Muscle of leg (tissue), 11 donors: ENCODE results near the gene LARGE1. TPM values are rescaled to one million over a fixed set of nuclear protein-coding genes. Genes with fewer than 3 reads are reported as not detected.

ENCODE experiments used
- DNase-seq: peaks from one replicate; pipeline ENCODE4 v3.0.0; 2013
- H3K27ac ChIP-seq: one replicate; pipeline ENCODE4 v1.5.1; 2013; ENCODE audit warnings: mild to moderate bottlenecking, low read length, control low read depth
- H3K27me3 ChIP-seq: one replicate; pipeline ENCODE4 v1.6.1; 2013; ENCODE audit warnings: low read length; ENCODE audit not compliant: control insufficient read depth, insufficient read depth
- H3K36me3 ChIP-seq: one replicate; pipeline ENCODE4 v1.6.1; 2013; ENCODE audit warnings: low read length; ENCODE audit not compliant: control insufficient read depth, insufficient read depth
- H3K4me1 ChIP-seq: one replicate; pipeline ENCODE4 v1.6.1; 2013; ENCODE audit warnings: low read length; ENCODE audit not compliant: control insufficient read depth, insufficient read depth
- H3K4me3 ChIP-seq: one replicate; pipeline ENCODE4 v1.5.1; 2013; ENCODE audit warnings: low read length, control low read depth
- H3K9me3 ChIP-seq: replicated peaks from 2 replicates; pipeline ENCODE4 v1.6.1; 2013; ENCODE audit warnings: low read depth, low read length; ENCODE audit not compliant: control insufficient read depth
- WGBS: methylation state at CpG from one replicate; pipeline ENCODE4 v1.1.5; 2013; ENCODE audit warnings: missing lambda C conversion rate; ENCODE audit not compliant: insufficient coverage; 5-methylcytosine and 5-hydroxymethylcytosine counted together
- polyA plus RNA-seq, 8 donors: library from polyadenylated mRNA; unstranded; fragments of 120-200 nt; gene quantifications; one replicate each; pipeline versions ENCODE4 v1.2.1 to v1.2.3, GENCODE V29; 2013; ENCODE audit warnings: inconsistent platforms in 1 of 8, low replicate concordance in 1 of 8; ENCODE audit not compliant: insufficient read length in 8 of 8, insufficient read depth in 1 of 8
- total RNA-seq: library from RNA; stranded (reverse); fragments of 120-200 nt; gene quantifications from one replicate; pipeline ENCODE4 v1.2.4, GENCODE V29; 2013

Gene LARGE1
- total and polyA plus RNA-seq, 9 donors: 7.7 to 14.6 (median 10.4) TPM

GRCh38 chr22:33361581-33361980 is 558.7 kb downstream of the LARGE1 start:
- H3K4me1 ChIP-seq: no peaks in the 10 kb centered on the region
- no peaks in the 10 kb centered on the region for H3K27me3 ChIP-seq
- no peaks in the 10 kb centered on the region for H3K9me3 ChIP-seq
- DNase-seq: peak; percentile 6
- H3K4me3 ChIP-seq: no peak overlapping the region
- no peak overlapping the region for H3K27ac ChIP-seq
- H3K36me3 ChIP-seq: no peaks in the 10 kb centered on the region

- no peak for DNase-seq
- Histone ChIP-seq H3K27ac (no peak overlapping the region), H3K27me3 (no peaks in the 10 kb centered on the region), H3K4me3 (no peak overlapping the region), H3K4me1 (no peaks in the 10 kb centered on the region), H3K9me3 (no peaks in the 10 kb centered on the region), H3K36me3 (no peaks in the 10 kb centered on the region)
- no CpG with 5 or more reads among the region's 4 CpGs for WGBS
Measured at GRCh38 chr22:33357981-33358399, 562.3 kb downstream of the LARGE1 start.

GRCh38 chr22:33354928-33355327 is 565.3 kb downstream of the LARGE1 start:
- Histone ChIP-seq H3K36me3 (no peaks in the 10 kb centered on the region), H3K4me3 (no peak overlapping the region), H3K27ac (no peak overlapping the region), H3K9me3 (no peaks in the 10 kb centered on the region), H3K27me3 (no peaks in the 10 kb centered on the region), H3K4me1 (no peaks in the 10 kb centered on the region)
- no peak for DNase-seq
- WGBS: no CpG with 5 or more reads among the region's 1 CpG

GRCh38 chr22:33353502-33353901 is 566.8 kb downstream of the LARGE1 start:
- H3K36me3 ChIP-seq: no peaks in the 10 kb centered on the region
- no peak overlapping the region for H3K27ac ChIP-seq
- no peaks in the 10 kb centered on the region for H3K4me1 ChIP-seq
- H3K9me3 ChIP-seq: no peaks in the 10 kb centered on the region
- no peaks in the 10 kb centered on the region for H3K27me3 ChIP-seq
- 86% methylated on average over 3 of the region's 4 CpGs for WGBS
- DNase-seq: no peak
- no peak overlapping the region for H3K4me3 ChIP-seq

- Histone ChIP-seq H3K4me3 (no peak overlapping the region), H3K27me3 (no peaks in the 10 kb centered on the region), H3K9me3 (no peaks in the 10 kb centered on the region), H3K4me1 (no peaks in the 10 kb centered on the region), H3K27ac (no peak overlapping the region), H3K36me3 (no peaks in the 10 kb centered on the region)
- DNase-seq: no peak
- no CpG with 5 or more reads among the region's 1 CpG for WGBS
Measured at GRCh38 chr22:33352768-33353167, 567.5 kb downstream of the LARGE1 start.

GRCh38 chr22:33350961-33351360 is 569.3 kb downstream of the LARGE1 start:
- DNase-seq: no peak
- Histone ChIP-seq H3K27me3 (no peaks in the 10 kb centered on the region), H3K27ac (no peak overlapping the region), H3K4me3 (no peak overlapping the region), H3K36me3 (no peaks in the 10 kb centered on the region), H3K9me3 (no peaks in the 10 kb centered on the region), H3K4me1 (no peaks in the 10 kb centered on the region)
- no CpG with 5 or more reads among the region's 2 CpGs for WGBS

GRCh38 chr22:33350491-33350890 is 569.8 kb downstream of the LARGE1 start:
- H3K27ac ChIP-seq: no peak overlapping the region
- H3K4me1 ChIP-seq: no peaks in the 10 kb centered on the region
- H3K9me3 ChIP-seq: no peaks in the 10 kb centered on the region
- H3K27me3 ChIP-seq: no peaks in the 10 kb centered on the region
- WGBS: 89% methylated on average over 8 of the region's 8 CpGs
- DNase-seq: no peak
- no peaks in the 10 kb centered on the region for H3K36me3 ChIP-seq
- H3K4me3 ChIP-seq: no peak overlapping the region

GRCh38 chr22:33347002-33347401 is 573.3 kb downstream of the LARGE1 start:
- Histone ChIP-seq H3K27me3 (no peaks in the 10 kb centered on the region), H3K9me3 (no peaks in the 10 kb centered on the region), H3K27ac (no peak overlapping the region), H3K4me3 (no peak overlapping the region), H3K4me1 (no peaks in the 10 kb centered on the region), H3K36me3 (no peaks in the 10 kb centered on the region)
- no CpG with 5 or more reads among the region's 1 CpG for WGBS
- no peak for DNase-seq

GRCh38 chr22:33341611-33342010 is 578.7 kb downstream of the LARGE1 start:
- Histone ChIP-seq H3K9me3 (no peaks in the 10 kb centered on the region), H3K4me1 (no peaks in the 10 kb centered on the region), H3K36me3 (no peaks in the 10 kb centered on the region), H3K4me3 (no peak overlapping the region), H3K27ac (no peak overlapping the region), H3K27me3 (no peaks in the 10 kb centered on the region)
- no peak for DNase-seq
- WGBS: 86% methylated on average over 3 of the region's 8 CpGs

- no peaks in the 10 kb centered on the region for H3K27me3 ChIP-seq
- H3K27ac ChIP-seq: no peak overlapping the region
- H3K36me3 ChIP-seq: no peaks in the 10 kb centered on the region
- H3K4me3 ChIP-seq: no peak overlapping the region
- no peak for DNase-seq
- WGBS: 97% methylated on average over 7 of the region's 10 CpGs
- no peaks in the 10 kb centered on the region for H3K9me3 ChIP-seq
- H3K4me1 ChIP-seq: peaks cover 3% of the 10 kb centered on the region
Measured at GRCh38 chr22:33337524-33337923, 582.8 kb downstream of the LARGE1 start.

- H3K27ac ChIP-seq: no peak overlapping the region
- H3K27me3 ChIP-seq: no peaks in the 10 kb centered on the region
- DNase-seq: no peak
- no peaks in the 10 kb centered on the region for H3K36me3 ChIP-seq
- H3K4me1 ChIP-seq: peaks cover 3% of the 10 kb centered on the region
- WGBS: 83% methylated on average over 1 of the region's 6 CpGs
- no peak overlapping the region for H3K4me3 ChIP-seq
- H3K9me3 ChIP-seq: no peaks in the 10 kb centered on the region
Measured at GRCh38 chr22:33335611-33336279, 584.5 kb downstream of the LARGE1 start.
